NAMALWA (cell line): ENCODE data around the gene SLFN13.
"Not testable (repeated sequence)": the region's sequence is repeated elsewhere in the genome, so short reads cannot be mapped to it uniquely, and the experiment has no call there.

Experiments
- DNase-seq: peaks from one replicate; pipeline ENCODE4 v3.0.0-alpha.2; 2015; ENCODE audit warnings: low spot score

SLFN13 gene

GRCh38 chr17:35432176-35433074, 16.1 kb downstream of the SLFN13 start, which contains the start of gene SLFN12:
SLFN12 (minus strand) TSS chr17:35432500; CDS start chr17:35423028, 9,472 bp downstream.
- DNase-seq: peak; percentile 4

GRCh38 chr17:35429702-35430101, 18.9 kb downstream of the SLFN13 start:
- no peak for DNase-seq

DNA sequence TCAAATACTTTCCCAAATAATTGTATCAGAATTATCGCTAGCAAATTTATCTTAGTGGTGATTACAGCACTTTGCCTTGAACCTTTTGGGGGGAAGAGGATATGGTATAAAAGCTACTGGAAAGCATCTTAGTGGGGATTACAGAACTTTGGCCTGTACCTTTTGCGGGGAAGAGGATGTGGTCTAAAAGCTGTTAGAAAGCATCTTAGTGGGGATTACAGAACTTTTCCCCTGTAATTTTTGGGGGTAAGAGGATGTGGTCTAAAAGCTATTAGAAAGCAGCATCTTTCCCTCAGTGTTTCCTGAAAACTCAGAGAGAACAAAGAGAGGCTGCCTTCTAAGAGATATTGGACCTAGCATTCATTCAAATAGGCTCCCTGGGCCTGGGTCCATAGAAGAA, 20.3 kb downstream of the SLFN13 start:
- no peak for DNase-seq

DNA sequence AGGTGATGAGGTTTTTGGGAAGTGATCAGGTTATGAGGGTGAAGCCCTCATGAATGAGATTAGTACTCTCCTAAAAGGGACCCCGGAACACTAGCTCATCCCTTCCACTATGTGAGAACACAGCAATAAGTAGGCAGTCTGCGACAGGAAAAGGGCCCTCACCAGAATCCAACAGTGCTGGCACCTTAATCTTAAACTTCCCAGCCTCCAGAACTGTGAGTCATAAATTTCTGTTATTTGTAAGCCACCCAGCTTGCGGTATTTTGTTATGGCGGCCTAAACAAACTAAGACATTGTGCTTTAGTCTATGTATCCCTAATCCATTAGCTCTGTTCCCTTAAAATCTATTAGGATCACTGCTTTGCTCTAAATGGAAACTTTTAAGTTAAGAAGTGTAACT, 24.8 kb downstream of the SLFN13 start:
- no peak for DNase-seq

DNA sequence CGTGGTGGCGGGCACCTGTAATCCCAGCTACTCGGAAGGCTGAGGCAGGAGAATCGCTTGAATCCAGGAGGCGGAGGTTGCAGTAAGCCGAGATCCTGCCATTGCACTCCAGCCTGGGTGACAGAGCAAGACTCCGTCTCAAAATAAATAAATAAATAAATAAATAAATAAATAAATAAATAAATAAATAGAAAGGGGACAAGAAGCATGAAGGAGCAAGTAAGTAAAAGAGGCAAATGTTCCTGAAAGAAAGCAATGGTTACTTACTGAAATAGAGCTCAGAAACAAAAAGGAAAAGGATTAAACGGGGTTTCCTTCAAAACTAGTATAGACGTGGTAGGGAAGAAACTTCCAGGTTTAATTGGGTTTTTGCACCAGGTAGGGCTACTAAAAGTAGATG, 27.5 kb downstream of the SLFN13 start:
- DNase-seq: not testable (repeated sequence)

DNA sequence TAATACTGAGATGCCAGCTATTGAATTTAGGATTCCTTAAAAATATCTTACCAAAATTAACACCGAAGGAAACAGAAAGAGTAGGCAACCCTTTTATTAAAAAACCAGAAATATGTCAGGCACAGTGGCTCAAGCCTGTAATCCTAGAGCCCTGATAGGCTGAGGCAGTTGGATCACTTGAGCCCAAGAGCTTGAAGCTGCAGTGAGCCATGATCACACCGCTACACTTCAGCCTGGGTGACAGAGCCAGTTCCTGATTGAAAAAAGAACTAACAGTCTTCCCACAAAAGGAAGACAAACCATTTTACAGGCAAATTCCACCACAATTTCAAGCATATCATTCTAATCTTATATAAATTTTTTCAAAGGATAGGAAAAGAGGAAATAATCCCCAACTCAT, 31.9 kb downstream of the SLFN13 start:
- DNase-seq: no peak

DNA sequence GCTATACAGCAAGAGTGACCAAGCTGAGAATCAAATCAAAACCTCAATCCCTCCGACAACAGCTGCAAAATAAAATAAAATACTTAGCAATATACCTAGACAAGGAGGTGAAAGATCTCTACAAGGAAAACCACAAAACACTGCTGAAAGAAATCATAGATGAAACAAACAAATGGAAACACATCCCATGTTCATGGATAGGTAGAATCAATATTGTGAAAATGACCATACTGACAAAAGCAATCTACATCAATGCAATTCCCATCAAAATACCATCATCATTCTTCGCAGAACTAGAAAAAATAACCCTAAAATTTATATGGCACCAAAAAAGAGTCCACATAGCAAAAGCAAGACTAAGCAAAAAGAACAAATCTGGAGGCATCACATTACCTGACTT, 33.9 kb downstream of the SLFN13 start:
- not testable (repeated sequence) for DNase-seq

GRCh38 chr17:35414247-35414646, 34.3 kb downstream of the SLFN13 start:
- DNase-seq: no peak

DNA sequence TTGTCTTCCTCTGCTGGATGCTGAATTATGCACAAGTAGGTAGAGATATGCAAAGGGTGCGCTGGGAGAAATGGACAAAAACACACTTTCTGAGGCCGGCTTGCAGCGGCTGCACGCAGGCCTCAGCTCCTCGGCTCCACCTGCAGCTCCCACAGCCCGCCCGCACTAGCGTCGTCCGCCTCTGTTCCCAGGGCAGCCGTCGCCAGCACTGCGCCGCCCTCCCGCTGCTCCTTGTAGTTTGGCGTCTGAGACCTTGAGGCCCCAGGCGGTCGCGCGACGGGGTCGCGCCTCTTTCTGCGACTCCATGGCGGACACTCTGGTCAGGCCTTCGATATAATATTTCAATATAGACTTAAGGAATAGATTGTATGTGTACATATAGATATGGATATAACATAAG, 41.0 kb downstream of the SLFN13 start:
- no peak for DNase-seq

- DNase-seq: no peak
These were observed 42.0 kb downstream of the SLFN13 start for GRCh38 chr17:35406568-35406967.

- no peak for DNase-seq
These were observed 44.2 kb downstream of the SLFN13 start for GRCh38 chr17:35404360-35404759.

- not testable (repeated sequence) for DNase-seq
These were observed 54.8 kb downstream of the SLFN13 start for GRCh38 chr17:35393783-35394182.

DNA sequence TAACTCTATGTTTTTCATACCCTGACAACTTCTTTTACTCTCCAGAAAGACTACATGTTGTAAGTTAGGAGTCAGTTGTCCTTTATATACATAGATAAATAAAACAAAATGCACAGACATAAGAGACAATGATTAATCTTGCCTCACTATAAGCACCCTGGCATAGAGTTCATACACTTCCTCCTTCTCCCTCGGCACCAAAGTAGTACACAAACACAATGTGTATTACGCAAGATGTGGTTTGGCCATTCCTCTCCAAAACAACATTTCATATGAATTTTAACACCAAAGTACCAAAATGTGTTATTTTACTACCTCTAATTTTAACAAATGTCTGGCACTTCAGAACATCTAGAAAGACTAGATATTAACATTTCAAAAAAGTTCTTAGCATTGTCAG, 57.9 kb downstream of the SLFN13 start:
- no peak for DNase-seq

- DNase-seq: no peak
These were observed 58.4 kb downstream of the SLFN13 start for GRCh38 chr17:35390156-35390555.

DNA sequence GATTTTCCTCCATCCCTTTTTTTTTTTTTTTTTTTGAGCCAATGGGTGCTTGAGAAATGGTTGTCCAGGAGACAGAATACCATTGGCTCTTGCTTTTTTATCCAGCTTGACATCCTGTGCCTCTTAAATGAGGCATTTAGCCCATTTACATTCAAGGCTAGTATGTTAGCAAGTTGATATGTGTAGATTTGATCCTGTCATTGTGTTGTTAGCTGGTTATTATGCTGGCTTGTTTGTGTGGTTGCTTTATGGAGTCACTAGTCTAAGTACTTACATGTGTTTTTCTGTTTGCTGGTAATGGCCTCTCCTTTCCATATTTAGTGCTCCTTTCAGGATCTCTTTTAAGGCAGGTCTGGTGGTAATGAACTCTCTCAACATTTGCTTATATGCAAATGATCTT, 61.1 kb downstream of the SLFN13 start:
- DNase-seq: no peak
